Measurements from ENCODE around the gene INSRR.
A peak's percentile ranks its signal among the peaks of the same experiment; 100 is the strongest.

The INSRR gene

DNA sequence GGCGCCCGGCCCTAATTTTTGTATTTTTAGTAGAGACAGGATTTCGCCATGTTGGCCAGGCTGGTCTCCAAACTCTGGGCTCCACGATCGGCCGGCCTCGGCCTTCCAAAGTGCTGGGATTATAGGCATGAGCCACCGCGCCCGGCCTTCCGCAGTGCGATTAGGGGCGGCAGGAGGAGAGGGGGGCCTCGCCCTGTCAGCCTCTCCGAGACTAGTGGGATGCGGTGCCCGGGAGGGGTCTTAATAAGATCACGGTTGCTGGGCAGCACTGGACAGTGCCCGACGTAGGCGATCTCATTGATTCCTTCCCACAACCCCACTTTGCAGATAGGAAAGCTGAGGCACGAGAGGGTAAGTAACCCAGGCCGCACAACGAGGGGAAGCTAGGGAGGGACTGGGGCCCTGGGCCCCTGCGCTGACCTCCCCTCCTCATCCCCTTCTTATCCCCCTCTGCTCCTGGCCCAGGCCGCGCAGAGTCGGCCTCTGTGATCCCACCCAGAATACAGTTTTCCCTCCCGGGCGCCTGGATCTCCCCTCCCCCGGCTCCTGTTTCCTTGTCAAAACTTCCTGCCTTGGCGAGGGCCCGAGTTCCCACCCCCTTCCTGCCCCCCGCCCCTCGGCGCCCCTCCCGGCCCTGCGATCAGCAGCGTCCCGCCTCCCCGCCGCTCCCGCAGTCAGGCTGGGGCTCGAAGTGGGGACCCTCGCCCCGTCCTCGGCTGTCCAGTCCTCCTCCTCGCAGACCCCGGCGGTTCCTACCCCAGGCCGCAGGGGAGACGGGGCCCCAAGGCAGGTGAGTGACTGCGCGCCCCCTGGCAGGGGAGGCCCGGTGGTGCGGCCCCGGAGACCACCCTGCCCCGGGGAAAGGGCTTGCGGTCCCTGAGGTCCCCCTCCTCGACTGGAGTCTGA, 34.4 kb upstream of the INSRR start, which contains the start of gene PEAR1:
Gene PEAR1, plus strand, starts transcription at position 671 of the 906 bp plus-strand sequence. CDS start 10,209 bp downstream, outside the sequence.
- DNase-seq: no peak

DNA sequence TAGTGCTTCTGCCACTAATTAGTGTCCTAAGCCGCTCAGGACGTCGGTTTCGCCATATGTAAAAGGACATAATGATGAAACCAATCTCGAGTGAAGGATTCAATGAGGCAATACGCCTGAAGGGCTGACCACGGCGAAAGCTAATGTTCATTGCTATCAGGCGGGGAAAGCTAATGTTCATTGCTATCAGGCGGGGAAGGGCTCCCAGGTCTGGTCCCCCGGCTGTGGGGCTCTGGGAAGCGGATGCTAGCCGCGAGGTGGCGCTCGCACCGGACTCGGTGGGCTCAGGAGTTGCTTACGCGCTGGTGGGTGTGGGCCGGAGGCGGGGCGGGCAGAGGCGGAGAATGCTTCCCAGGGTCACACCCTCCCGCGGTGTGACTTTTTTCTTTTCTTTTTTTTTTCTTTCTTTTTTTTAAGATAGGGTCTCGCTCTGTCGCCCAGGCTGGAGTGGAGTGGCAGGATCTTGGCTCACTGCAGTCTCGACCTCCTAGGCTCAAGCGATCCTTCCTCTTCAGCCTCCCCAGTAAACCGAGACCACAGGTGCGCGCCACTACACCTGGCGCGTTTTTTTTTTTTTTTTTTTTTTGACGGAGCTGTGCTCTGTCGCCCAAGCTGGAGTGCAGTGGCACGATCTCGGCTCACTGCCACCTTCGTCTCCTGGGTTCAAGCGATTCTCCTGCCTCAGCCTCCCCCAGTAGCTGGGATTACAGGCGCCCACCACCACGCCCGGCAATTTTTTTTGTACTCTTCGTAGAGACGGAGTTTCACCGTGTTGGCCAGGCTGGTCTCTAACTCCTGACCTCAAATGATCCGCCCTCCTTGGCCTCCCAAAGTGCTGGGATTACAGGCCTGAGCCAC, 33.5 kb upstream of the INSRR start:
- DNase-seq: peak; percentile 73

DNA sequence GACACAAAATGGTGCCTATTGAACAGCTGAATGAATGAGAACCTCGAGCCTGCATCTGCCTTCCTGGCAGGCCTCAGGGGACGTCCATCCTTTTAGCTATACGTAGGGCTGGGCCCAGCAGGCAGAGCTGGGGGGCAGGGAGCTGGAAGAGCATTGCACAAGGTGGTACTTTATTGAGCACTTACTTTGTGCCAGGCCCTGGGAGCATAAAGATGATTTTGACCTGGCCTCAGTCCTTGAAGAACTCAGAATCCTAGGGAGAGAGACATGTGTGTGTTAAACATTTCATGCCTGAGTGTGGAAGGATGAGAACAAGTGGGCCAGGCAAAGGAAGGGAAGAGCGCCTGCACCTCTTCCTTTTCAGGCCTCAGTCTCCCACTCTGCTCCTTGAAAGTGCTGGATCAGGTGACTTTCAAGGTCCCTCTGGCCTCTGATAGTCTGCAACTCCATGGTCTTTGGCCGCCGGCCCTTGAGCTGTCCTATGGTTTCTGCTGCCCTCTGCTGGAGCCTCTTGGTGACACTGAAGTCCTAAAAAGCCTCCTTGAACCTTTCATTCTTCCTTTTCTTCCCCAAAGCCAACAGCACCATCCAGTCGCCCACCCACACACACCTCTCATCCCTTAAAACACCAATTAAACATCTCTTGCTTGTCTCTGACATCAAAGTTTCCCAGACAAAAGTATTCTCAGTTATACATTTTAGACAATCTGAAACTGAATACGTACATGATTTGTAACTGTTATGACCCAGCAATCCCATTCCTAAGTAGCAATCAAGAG, 31.1 kb upstream of the INSRR start:
- peak; percentile 21 for DNase-seq

DNA sequence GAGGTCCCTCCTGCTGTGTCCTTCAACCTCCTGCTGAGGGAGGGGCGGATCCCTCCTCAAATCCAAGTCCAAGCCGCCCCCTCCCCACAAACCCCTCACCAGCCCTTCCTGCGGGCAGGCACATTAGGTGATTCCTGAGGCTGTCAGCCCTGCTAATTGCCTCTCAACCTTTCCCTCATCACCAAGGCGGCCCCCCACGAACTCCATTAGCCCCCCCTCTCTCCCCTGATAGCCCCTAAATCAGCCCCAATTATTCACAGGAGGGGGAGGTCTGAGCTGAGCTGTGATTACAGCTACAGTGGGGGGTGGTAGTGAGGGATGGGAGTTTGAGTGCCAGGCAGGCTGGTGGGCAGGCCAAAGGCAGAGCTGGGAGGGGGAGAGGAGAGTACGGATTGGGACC, 28.8 kb upstream of the INSRR start:
- DNase-seq: no peak

DNA sequence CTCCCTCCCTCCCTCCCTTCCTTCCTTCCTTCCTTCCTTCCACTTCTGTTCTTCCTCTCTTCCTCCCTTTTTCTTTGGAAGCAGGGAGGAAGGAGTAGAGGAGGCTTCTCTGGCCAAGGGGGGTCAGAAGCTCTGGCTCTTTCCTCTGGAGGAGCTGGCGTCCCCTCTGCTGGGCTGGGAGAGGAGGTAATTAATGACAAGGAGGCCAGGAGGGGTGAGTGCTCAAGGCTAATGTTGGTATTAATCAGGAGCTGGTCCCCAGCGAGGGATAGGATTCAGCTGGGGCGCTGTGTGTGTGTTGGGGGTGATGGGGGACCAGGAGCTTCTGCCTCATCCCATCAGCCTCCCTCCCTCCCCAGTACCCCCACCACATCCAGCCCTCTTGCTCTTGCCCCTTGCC, 28.4 kb upstream of the INSRR start:
- no peak for DNase-seq

DNA sequence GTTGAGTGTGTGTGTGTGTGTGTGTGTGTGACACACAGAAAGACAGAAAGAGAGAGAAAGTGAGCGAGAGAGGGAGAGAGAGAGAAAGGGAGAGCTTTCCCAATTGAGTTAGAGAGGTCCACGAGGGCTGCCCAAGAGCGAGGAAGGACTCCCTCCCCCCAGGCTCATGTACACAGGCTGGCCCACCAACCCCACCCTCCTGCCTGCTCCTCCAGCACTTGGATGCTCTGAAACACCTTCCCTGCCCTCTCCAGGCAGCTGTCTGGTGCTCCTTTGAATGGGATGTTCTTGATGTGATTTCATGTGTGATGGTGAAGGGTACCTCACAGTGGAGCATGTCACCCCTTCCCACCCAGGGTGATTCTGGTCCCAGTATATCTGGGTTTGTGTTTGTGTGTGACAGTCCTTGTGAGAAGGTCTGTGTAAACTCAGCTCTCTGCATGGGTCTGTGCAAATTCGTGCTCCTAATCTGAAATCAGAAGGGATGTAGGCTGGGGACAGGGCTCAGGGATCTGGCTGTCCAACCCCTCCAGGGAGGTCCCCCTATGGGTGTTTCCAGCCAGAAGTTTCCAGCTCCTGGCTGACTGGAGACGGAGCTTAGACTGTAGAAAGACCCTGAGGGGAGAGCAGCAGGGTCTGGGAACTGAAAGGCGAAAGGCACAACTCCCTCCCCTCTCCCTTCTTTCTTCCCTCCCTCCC, 27.8 kb upstream of the INSRR start:
- DNase-seq: no peak

DNA sequence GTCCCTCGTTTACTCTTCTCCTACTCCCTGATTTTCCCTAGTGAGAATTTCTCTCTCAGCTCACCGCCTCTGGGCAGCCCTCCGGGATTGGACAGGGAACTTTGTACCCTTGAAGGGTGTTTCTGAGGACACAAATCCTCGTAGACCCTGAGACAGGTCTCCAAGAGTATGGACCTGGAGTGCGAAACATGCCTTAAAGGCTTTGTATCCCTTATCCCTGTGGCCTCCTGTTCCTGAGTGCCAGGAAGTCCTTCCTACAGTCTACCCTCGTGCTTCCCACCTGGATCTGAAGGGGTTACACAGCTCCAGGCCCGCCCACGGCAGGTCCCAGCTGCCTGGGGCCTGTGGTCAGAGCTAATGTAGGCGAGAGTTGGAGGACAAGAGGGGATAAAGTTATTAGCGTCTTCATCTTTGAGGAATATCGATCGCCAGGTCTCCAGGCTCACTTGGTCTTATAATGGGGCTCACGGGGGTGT, 27.0 kb upstream of the INSRR start:
- DNase-seq: no peak

DNA sequence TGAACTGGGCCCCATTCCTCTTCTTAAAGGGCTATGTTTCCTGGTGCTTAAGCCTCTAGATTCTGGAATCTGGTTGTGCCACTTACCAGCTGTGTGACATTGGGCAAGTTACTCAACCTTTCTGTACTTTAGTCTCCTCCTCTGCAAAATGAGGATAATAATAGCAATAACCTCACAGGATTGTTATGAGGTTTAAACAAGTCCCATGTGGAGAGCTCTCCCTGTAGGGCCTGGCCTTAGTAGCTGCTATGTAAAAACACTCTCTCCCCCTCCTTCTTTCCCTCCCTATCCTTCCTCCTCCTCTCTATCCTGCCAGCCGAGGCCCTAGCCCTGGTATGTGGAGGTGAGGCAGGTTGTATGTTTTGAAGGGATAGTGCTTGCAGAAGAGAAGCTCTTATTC, 26.4 kb upstream of the INSRR start:
- no peak for DNase-seq

DNA sequence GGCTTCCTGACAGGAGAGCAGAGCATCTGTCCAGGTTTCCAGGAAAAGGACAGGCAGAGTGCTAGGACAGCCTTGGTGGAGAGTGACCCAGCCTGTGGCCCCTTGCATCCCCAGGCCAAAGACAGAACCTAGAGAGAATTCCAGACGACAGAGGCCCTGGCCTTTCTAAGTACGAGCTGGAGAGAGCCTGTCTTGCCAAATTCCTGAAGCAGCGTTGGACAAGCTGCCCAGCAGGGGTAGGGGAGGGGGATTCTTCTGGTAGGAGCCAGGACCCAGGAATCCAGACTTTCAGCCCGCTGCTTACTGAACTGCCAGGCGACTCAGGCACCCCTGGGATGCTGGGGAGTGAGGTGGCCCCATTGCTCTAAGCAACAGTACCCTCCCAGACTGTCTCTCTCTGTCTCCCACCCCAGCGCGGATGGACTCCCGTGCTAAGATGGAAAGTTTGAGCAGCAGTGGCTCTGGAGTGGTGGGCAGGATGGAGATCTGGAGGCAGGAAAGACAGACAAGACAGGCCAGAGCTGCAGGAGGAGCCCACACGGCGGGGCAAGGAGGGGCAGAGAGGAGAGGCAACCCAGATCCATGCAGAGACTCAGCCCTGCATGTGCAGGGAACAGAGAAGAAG, 25.8 kb upstream of the INSRR start:
- no peak for DNase-seq

DNA sequence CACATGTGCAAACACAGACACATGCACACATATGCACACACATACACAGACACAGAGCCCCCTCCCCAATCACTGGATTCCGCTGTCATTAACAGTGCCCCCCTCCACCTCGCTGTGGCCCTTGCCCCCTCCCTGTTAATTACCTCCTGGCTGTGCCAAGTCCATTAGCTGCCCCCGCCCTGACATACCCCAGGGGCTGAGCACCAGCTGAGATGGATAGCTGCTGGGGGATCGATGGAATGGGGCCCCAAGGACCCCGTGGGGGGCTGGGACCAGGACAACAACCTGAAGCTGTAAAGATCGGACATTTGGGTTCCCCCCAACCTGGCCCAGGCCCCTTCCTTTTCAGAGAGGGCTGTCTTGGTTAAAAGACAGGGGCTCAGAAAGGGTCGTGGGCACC, 25.0 kb upstream of the INSRR start:
- no peak for DNase-seq

DNA sequence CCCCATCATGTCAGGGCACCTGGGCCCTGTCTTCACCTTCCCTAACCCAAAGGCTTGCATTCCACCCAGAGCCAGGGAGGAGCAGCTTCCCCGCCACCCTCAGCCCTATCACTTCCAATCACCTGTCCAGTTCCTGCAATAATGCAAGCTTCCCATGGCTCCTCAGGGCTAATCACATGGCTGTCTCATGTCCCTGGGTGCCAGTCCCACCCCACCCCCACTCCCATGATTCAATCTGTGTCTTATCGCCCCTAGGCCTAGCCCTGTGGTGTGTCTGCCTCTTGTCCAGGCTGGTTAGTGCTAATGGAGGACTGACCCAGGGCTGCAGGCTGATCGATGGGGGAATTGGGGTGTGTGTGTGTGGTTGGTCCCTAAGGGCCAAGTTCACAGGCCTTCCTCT, 23.6 kb upstream of the INSRR start:
- no peak for DNase-seq

DNA sequence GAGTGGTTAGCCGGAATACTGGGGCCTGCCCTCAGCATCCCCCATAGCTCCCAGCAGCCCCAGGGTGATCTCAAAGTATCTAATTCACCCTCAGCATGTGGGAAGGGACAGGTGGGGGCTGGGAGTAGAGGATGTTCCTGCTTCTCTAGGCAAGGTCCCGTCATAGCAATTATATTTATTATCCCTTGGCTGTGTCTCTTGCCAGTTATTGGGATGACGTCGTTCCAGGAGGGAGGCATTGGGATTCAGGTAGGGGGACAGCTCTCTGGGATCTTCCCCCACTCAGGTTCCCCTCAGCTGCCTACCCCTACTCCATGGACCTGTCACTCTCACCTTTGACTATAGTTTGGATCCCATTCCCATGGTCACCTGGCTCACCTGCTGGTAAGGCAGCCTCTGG, 22.7 kb upstream of the INSRR start:
- DNase-seq: no peak

DNA sequence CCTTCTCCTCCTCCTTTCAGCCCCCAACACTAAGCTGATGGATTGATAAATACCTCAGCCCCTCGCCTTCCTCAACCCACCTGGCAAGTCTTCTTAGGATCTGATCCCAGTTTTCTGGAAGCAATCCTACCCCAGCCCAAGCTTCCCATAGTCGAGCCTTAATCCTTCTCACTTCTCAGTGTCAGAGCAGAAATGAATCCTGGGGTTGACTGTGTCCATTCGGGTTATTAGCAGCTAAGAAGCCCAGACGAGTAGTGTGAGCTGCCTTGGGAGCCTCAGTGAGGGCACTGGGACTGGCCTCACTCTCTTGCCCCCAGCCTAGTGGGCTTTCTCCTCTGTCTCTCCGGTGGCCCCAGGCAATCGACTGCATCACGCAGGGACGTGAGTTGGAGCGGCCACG, 22.2 kb upstream of the INSRR start:
- DNase-seq: no peak

DNA sequence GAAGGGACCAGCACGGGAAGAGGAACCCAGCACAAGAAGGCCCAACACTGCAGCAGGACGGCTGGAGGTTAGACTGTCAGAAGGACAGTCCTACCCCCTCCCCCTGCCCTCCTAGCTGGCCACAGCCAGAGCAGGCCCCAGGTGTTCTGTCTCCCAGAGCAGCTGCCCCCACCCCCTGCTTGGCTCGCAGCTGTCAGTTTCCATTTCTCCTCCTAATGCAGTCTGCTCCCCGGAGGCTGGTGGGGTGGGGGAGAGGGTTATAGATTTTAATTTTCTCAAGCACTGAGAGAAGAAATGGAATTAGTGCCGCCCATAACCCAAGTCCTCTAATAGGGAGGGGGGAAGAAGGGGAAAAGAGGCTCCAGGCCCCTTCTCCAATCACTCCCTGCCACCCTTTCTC, 21.6 kb upstream of the INSRR start:
- DNase-seq: no peak

DNA sequence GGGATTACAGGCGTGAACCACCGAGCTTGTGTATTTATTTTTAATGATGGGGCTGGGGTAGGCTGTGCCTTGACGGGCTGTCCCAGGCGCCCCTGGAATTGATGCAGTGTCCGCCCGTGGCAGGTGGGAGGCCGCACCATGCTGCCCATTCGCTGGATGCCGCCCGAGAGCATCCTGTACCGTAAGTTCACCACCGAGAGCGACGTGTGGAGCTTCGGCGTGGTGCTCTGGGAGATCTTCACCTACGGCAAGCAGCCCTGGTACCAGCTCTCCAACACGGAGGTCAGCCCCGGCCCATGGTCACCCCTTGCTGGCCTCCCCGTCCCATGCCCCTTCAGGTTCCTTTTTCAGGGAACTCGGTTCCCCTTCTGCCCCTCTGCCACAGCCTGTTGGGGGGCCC, 21.0 kb upstream of the INSRR start:
- DNase-seq: no peak

DNA sequence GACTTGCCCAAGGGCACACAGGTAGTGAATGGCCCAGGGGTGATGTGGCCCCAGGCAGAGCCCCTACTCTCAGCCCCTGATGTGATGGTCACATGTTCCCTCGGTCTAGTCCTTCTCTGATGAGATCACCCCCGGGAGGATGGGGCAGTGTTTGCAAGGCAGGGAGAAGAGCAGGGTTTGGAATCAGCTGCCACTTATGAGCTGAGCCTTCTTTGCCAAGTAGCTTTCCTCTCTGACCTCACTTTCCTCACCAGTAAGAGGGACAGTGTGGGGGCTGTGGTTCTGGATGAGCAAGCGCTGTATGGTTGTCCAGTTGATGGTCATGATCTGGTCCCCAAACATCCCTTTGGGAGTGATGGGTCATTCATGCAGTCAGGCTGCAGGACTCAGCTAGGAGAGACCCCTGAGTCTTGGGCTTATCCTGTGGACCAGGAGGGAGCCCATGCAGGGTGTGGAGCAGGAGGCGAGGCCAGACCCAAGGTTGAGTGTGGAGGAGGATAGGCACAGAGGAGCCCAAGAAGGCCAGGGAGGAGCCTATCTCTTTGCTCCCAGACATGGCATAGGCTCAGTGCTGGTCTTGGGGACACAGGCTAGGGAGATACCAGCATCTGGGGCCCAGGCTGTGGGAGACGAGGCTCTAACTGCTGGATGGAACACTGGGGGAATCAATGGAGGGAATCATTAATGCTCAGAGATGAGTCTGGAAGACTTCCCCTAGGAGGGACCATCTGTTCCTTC, 18.7 kb upstream of the INSRR start:
- no peak for DNase-seq

DNA sequence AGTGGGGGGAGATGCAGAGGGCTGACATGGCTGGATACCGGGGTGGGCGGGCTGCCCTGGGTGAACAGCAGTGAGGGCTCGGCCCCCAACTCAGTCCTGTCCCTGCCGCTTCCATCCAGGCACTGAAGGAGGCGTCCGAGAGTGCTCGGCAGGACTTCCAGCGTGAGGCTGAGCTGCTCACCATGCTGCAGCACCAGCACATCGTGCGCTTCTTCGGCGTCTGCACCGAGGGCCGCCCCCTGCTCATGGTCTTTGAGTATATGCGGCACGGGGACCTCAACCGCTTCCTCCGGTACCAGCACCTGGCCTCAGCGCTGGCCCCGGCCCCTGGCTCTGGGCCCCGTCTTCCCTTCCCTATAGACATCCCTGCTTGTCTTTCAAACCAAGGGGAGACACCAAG, 17.4 kb upstream of the INSRR start:
- DNase-seq: no peak

DNA sequence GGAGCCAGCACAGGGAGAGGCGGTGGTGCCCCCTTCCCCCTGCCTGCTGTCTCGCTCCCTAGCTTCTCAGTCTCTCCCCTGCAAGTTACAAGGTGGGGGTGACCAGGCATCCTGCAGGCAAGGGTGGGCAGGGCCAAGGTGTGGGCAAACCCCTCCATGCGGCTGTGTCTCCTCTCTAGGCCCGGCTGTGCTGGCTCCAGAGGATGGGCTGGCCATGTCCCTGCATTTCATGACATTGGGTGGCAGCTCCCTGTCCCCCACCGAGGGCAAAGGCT, 16.4 kb upstream of the INSRR start:
- no peak for DNase-seq

DNA sequence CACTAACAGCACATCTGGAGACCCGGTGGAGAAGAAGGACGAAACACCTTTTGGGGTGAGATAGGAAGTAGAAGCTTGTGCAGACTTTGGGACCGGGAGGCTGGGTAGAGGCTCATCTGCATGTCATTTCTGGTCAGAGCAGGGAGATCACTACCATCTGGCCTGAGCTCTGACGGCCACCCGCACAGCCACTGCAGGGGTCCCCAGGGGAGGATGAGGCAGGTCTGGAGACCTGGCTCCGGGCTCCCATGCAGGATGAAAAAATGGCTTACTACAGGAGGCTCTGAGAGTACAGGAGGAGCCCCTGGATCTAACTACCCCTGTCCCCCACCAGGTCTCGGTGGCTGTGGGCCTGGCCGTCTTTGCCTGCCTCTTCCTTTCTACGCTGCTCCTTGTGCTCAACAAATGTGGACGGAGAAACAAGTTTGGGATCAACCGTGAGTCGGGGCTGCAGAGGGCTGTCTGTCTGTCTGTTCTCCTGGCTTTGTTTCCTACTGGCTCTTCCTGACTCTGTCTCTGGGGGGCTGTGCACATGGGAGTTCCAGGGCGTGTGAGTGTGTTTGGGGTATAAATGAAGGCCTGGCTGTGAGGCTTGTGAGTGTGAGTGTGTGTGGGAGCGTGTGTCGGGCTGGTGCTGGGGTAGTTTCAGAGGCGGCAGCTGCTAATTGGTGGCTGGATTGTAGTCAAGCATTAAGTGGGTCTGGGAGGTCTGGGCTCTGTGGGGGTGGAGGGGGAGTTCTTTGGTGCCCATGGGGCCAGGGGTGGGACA, 15.8 kb upstream of the INSRR start:
- DNase-seq: peak; percentile 39

DNA sequence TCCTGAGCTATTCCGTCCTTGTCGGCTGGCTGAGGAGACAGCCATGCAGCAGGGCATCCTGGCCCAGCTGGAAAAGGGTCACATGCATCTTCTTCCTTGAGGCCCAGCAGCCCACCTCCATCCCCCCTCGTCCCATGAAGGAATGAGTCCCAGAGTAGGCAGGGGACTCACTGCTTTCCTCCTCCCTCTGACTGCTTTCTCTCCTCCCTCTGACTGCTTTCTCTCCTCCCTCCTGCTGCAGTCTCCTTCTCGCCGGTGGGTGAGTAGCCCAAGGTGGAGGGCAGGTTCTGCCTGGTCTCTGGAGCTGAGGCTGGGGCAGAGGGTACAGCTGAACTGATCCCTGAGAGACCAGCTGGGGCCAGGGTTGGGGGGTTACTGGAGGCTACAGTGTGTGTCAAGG, 15.2 kb upstream of the INSRR start:
- no peak for DNase-seq

DNA sequence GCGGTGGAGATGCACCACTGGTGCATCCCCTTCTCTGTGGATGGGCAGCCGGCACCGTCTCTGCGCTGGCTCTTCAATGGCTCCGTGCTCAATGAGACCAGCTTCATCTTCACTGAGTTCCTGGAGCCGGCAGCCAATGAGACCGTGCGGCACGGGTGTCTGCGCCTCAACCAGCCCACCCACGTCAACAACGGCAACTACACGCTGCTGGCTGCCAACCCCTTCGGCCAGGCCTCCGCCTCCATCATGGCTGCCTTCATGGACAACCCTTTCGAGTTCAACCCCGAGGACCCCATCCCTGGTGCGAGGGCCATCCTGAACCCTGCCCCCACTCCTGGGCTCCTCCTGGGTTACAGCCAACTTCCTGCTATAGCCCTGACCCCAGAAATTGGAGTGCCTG, 14.7 kb upstream of the INSRR start:
- no peak for DNase-seq

Data from DMS 273 treated with DMSO at 0.1 percent for 48 hours (cell line).